ENCODE results near the gene OSMR.

OSMR gene

DNA sequence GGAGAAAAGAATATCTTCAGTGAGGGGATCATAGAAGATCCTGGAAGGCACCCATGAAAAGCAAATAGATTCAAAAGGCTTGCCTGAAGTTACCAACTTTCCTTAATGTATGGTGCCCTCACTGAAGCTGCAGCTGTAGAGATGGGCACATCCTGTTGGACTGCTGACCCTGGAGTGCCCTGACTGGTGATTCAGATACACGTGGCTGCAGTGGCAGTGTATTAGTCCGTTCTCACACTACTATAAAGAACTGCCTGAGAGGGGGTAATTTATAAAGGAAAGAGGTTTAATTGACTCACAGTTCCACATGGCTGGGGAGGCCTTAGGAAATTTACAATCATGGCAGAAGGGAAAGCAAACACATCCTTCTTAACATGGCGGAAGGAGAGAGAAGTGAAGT lies 80.3 kb downstream of the OSMR start:
- no peak for DNase-seq (ENCODE audit: low spot score)

DNA sequence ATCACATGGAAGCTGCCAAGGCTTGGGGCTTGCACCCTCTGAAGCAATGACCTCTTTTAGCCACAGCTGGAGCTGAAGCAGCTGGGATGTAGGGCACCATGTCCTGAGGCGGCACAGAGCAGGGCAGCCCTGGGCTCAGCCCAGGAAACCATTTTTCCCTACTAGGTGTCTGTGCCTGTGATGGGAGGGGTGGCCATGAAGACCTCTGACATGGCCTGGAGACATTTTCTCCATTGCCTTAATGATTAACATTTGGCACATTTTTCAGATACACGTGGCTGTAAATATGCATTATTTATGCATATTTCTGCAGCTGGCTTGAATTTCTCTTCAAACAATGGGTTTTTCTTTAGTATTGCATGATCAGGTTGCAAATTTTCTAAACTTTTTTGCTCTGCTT lies 81.7 kb downstream of the OSMR start:
- no peak for DNase-seq (ENCODE audit: low spot score)

DNA sequence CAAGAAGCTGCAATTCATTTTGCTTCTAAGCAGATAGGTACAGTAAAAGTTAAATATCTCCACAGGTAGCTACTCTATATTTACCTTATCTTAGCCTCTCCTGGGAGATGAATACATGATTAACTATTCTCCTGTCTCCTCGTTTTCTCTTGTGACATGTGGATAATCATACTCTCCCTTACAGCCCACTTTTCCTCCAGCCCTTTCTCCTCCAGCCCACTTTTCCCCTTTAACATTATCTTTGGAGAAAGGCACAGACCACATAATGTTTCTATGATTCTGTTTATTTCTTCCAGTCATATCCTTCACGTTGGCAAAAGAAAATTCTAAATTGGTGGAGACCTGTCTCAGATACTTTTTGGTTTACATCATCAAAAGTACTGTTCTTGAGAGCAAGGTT lies 84.0 kb downstream of the OSMR start:
- no peak for DNase-seq (ENCODE audit: low spot score)

DNA sequence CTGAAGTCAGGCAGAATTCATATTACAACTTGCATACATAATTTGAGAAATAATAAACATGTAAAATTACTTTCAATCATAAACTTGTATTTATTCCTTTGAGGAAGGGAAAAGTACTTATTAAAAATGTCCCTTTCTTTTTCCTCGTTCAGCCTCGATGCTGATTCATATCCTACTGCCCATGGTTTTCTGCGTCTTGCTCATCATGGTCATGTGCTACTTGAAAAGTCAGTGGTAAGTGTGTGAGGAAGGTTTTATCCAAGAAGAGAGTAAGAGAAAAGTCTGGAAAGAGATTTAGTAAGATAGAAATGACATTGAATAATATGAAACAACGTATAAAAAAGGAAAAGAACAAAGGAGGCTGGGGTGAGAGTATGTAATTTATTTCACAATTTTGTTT lies 85.9 kb downstream of the OSMR start:
- no peak for DNase-seq (ENCODE audit: low spot score)

DNA sequence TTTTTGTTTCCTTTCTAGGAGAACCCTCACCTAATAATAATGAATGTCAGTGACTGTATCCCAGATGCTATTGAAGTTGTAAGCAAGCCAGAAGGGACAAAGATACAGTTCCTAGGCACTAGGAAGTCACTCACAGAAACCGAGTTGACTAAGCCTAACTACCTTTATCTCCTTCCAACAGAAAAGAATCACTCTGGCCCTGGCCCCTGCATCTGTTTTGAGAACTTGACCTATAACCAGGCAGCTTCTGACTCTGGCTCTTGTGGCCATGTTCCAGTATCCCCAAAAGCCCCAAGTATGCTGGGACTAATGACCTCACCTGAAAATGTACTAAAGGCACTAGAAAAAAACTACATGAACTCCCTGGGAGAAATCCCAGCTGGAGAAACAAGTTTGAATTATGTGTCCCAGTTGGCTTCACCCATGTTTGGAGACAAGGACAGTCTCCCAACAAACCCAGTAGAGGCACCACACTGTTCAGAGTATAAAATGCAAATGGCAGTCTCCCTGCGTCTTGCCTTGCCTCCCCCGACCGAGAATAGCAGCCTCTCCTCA lies 87.1 kb downstream of the OSMR start:
- DNase-seq (ENCODE audit: low spot score) = no peak

DNA sequence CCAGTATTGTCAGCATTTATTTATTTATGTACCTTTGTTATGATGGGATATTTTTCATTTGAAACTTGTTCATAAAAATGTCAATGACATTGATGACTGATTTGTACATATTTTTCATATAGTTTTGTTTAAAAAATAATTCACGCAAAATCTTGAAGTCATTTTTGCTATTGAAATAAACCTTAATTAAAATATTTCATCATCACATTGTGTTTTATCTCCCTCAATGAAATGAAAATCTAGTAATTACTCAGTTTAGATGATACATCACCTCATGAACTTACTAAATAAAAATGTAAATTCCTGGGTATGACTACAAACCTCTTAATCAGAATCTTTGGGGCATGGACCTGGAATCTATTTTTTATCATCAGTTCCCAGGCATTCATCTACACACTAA lies 89.6 kb downstream of the OSMR start:
- DNase-seq (ENCODE audit: low spot score) = no peak

DNA sequence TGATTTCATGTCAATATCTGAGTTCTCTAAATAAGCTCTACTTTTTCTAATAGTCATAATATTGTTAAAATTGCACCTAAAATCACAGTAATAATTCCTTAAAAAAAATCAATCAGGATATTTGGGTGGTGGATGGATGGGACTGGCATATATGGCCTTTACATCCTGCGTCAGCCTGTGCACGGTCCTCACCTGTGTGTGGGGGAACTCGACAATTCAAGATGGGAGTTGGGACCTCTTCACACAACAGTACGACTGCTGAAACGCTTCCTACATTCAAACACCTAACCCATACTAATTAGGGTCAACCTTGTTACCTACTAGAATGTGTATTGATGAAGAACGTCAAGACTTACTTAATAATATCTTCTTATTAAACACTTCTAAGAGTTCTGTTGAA lies 90.5 kb downstream of the OSMR start:
- DNase-seq (ENCODE audit: low spot score) = no peak

DNA sequence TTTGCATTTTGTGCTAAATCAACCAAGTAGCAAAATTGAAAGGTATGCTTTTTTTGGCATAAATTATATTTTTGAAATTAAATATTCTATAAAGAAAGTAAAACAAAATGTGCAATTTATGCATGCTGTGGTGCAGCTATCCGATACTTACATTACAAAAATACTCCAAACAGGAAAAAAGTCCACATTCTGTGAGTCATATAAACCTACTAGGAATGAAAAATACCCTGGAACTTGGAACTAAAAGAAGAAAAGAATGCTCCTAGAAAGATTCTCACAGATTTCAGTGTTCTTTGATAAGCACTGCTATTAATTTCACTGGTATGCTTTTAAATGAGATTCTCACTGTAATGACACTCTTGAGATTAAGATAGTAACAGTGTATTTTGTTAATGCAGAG lies 92.6 kb downstream of the OSMR start:
- no peak for DNase-seq (ENCODE audit: low spot score)

DNA sequence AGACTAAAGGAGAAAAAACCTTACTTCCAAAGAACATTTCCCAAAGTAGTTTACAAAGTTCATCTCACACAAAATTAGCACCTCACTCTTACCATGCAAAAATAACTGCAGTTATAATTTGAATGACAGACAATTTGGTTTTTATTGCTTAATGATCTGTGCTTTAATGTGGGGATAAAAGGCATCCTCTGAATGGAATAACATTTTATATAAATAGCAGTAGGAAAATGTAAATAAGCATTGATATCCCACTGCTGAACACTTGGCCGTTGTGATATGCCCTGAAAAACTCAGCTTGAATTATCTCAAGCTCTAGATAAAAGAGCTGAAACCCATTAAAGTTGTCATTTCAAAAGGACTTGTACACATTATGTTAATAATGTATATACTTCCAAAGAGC lies 93.2 kb downstream of the OSMR start:
- DNase-seq (ENCODE audit: low spot score) = no peak

DNA sequence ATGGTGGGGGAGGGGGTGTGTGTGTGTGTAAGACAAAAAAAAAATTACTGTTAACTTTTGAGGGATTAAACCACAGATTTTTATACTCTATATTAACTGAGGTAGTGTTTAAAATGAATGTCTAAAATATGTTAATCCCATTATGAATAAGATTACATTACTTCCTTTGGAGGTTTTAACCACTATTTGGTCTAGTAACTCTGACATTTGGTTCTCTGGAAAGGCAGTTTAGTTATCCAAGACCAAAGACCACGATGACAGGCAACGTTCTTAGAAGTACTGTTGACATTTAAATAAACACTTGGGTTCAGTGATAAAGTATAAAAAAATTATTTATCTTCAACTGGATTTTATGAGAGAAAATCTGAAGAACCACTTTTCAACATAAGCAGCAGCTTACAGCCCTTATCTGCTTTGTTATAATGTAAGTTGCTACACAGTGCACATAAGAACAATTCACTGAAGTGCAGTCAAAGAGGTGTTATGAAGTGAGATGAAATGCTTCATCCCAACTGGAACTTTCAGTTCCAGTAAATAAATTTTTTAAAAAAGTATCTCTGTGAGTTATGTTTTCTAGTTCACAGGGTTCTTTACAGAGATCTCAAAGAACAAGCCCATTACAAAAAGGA lies 94.5 kb downstream of the OSMR start:
- DNase-seq (ENCODE audit: low spot score) = no peak

DNA sequence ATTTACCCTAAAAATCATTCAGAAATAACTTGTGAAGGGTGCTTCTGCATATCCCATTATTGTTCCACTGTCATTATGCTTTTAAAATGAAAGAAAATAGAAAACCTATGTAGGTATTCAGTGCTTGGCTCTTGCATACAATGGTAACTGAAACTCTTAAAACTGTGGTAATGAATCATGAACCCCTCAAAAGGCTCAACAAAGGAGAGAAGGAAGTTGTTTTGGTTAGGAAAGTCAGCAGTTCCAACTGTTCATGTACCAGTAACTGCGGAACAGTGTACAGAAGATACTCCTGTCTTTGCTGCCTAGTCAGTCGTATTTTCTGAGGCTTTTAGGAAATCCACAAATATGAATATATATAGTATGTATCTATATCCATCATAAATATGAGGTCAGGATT lies 96.1 kb downstream of the OSMR start:
- DNase-seq (ENCODE audit: low spot score) = no peak

DNA sequence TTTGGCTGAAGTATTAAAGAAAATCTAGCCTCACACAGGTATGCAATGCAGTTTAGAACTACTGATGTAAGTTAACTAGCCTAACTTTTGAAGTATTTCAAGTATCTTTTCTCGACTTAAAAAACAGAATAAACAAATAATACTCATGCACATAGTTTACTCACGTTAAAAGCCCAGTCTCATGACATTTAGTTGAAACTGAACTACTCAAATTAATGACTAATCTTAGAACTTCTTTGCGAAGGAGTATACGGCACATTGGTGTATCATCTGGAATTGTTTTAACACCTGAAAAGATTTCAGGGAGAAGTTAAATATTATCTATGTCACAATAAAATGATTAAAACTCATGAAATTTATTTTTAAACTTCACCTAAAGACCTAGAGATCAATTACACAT lies 98.5 kb downstream of the OSMR start:
- no peak for DNase-seq (ENCODE audit: low spot score)

DNA sequence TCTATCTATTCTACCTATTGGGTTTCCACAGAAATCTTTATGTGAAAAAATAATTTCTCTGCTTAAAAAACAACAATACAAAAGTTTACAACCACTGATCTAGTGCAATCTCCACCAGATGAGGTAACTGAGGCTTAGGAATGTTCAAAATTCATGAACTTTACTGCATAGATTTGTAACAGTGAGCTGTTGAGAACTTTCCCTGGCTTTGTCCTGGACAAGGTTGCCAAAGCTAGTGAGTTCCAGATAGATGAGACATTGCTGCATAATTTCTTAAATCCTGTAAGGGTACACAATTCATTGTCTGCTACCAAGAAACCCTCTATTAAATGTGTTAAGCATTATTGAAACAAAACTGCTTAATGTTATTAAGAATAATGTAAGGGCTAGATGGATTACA lies 102.7 kb downstream of the OSMR start:
- peak; percentile 35 for DNase-seq (ENCODE audit: low spot score)

DNA sequence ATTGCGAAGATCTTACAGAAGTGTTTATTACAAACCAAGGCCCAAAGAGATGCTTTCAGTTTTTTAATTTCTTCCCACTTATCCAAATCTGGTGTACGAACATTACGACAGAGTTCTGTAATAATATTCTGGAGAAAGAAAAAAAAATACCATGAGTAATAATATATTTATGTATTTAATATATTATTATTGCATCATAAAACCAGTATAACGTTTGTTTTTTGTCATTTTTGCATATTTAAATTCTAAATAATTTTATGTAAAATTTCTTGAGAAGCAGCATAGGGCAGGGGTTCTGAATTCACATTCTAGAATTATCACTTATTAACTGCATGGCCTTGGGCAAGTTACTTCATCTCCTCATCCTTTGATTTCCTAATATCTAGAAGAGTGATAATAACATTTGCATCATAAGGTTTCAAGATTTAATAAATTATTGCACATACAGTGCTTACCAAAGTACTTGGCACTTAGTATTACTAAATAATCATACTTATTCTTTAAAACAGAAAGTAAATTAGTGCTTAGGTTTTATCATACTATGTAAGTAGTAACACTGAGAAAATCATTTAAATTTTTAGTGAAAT lies 107.7 kb downstream of the OSMR start:
- DNase-seq (ENCODE audit: low spot score) = no peak

DNA sequence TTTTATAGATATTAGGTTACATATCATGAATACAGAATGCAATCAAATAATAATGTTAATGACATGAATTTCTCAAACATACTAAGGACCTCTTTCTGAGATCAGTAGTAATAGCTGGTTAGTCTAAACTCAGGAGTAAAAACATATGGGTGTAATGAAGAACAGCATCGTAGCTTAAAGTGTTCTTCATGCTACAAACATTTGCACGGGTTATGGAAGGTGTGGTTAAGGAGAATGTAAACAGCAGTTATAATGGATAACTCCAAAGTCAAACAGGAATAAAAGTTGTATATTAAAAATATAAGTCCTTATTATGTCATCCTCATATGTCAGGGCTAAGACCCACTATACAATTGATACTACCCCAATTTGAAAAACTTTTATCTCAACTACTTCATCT lies 115.9 kb downstream of the OSMR start:
- DNase-seq (ENCODE audit: low spot score) = no peak

DNA sequence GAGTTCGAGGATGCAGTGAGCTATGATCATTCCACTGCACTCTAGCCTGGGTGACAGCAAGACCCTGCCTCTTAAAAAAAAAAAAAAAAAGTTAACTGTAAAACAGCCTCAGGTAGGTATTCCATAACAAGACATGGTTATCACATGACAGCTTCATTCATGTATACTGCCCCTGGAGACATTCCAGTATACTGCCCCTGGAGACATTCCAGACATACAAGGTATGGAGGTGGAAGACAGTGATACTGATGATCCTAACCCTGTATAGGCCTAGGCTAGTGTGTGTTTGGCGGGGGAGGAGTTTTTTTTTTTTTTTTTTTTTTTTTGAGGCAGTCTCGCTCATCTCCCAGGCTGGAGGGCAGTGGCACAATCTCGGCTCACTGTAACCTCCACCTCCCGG lies 122.9 kb downstream of the OSMR start:
- DNase-seq (ENCODE audit: low spot score) = no peak

DNA sequence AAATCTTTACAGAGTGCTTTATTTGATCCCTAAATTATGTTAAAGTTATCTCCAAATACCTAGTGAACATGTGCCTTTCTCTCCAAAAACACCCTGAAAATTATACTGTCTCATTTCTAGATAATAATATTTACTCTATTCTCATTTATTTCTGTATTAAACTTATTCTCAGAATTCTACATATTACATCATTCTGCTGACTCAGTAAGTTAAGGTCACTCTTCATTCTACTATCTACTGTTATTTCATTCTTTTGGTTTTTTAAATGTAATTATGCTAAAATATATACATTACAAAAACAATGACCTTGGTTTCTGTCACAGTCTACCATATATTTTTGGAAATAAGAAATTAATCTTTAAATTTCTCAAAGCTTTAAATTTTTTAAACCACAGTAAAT lies 132.2 kb downstream of the OSMR start:
- DNase-seq (ENCODE audit: low spot score) = no peak

DNA sequence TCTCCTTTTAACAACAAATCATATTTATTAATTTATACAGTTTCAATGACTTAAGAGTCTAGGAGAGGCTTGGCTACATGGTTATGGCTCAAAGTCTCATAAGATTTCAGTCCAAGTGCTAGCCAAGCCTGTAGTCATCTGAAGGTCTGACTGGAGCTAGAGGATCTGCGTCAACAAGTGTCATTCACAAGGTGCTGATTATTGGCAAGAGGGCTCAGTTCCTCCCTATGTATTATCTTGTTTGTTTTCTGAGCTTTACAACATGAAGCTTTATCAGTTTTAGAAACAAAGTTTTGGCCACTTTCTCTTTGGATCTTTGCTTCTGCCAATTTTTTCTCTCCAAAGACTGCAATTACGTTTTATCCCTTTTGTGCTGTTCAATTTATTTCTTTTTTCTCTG lies 133.7 kb downstream of the OSMR start:
- DNase-seq (ENCODE audit: low spot score) = no peak

All from AG08395 (cell line).